ENCODE results near the gene RMI2. TPM values are rescaled to one million over a fixed set of nuclear protein-coding genes. Genes with fewer than 3 reads are reported as not detected.

Gene RMI2
- total and polyA plus RNA-seq, 11 donors: 0.23 to 6.6 (median 0.76) TPM; not detected in 2

GRCh38 chr16:11326737-11327276 lies 18.5 kb upstream of the RMI2 start:
- Histone ChIP-seq H3K4me3 (no peak overlapping the region), H3K36me3 (no peaks in the 10 kb centered on the region), H3K9me3 (no peaks in the 10 kb centered on the region), H3K4me1 (peaks cover 0 to 50% (median 11%) of the 10 kb centered on the region in 12 donors), H3K27me3 (no peaks in the 10 kb centered on the region), H3K27ac (peak overlapping the region in 1 of 12 donors; percentile 84)
- intact Hi-C loops (cut with DNase I): no loop called here
- no peak for ATAC-seq
- WGBS, 4 donors: 88 to 92% (median 90%) methylated on average over 9 of the region's 9 CpGs
- TF ChIP-seq CTCF (IDR thresholded peaks at IDR 0.05) (no peak), POLR2A (IDR thresholded peaks at IDR 0.05) (no peak)
- DNase-seq: no peak

GRCh38 chr16:11327277-11328171 lies 17.7 kb upstream of the RMI2 start:
- 83 to 87% (median 86%) methylated on average over 23 of the region's 23 CpGs for WGBS, 4 donors

GRCh38 chr16:11328172-11329070 lies 16.8 kb upstream of the RMI2 start:
- DNase-seq (peak; percentile 69 to 84 (median 80)), ATAC-seq (peak; percentile 47 to 92 (median 88))
- WGBS, 4 donors: 39 to 46% (median 41%) methylated on average over 12 of the region's 12 CpGs
- Histone ChIP-seq H3K9me3 (no peaks in the 10 kb centered on the region), H3K27me3 (no peaks in the 10 kb centered on the region), H3K27ac (peak overlapping the region in 6 of 12 donors; percentile 13 to 84 (median 26)), H3K4me1 (peaks cover 0 to 50% (median 11%) of the 10 kb centered on the region in 12 donors), H3K4me3 (peak overlapping the region in 2 of 12 donors; percentile 6 to 10), H3K36me3 (no peaks in the 10 kb centered on the region)
- intact Hi-C loops (cut with DNase I): no loop called here
- no peak for TF ChIP-seq POLR2A (IDR thresholded peaks at IDR 0.05)
- no peak for TF ChIP-seq CTCF (IDR thresholded peaks at IDR 0.05)

More at GRCh38 chr16:11327277-11328171, 17.7 kb upstream of the RMI2 start:
- Histone ChIP-seq H3K4me1 (peaks cover 0 to 50% (median 11%) of the 10 kb centered on the region in 12 donors), H3K27me3 (no peaks in the 10 kb centered on the region), H3K36me3 (no peaks in the 10 kb centered on the region), H3K4me3 (peak overlapping the region in 1 of 12 donors; percentile 10), H3K9me3 (no peaks in the 10 kb centered on the region), H3K27ac (peak overlapping the region in 3 of 12 donors; percentile 13 to 84 (median 23))
- ATAC-seq (peak in 3 of 4 donors; percentile 31 to 70 (median 56)), DNase-seq (peak in 3 of 5 donors; percentile 44 to 78 (median 53))
- intact Hi-C loops (cut with DNase I): no loop called here
- TF ChIP-seq POLR2A (IDR thresholded peaks at IDR 0.05) (no peak), CTCF (IDR thresholded peaks at IDR 0.05) (no peak)
